Posterior vena cava (tissue), 2 donors: ENCODE measurements around the gene GOLGA5. TPM values are rescaled to one million over a fixed set of nuclear protein-coding genes. Genes with fewer than 3 reads are reported as not detected.

Experiments
- total RNA-seq, 2 donors: library from RNA; stranded (reverse); fragmentation: NEBNext Ultra II Directional; extraction: Animal tissue kit (Norgen Biotek cat#: 25700); gene quantifications; one replicate each; pipeline ENCODE4 v1.2.1, GENCODE V29; 2021
- donor health status: DM: yes; HTN: yes; CAD: no.
- donor health status: DM: yes; HTN: yes; CAD: no.

GOLGA5 gene
- total RNA-seq, 2 donors from 2014 or later: 39.4 to 42.9 TPM

Other genes with a start within 250 kb of the GOLGA5 start
- gene LGMN, start 45.7 kb upstream of the GOLGA5 start, total RNA-seq: 100 to 1,000 TPM in 1 of 2 donors, 10 to 100 TPM in 1; 71.1 to 105 TPM
- under 1 TPM in 1 of 2 donors, not detected in 1; 0.29 TPM for gene CHGA, start 128.8 kb downstream of the GOLGA5 start, total RNA-seq